ENCODE data around the gene ATG13.

GRCh38 chr11:46680164-46680760 lies 62.9 kb downstream of the ATG13 start:
- TF ChIP-seq CTCF (IDR thresholded peaks at IDR 0.05; ENCODE audit: low read length) = no peak
- no peak for TF ChIP-seq EZH2 (optimal IDR thresholded peaks at IDR 0.05; ENCODE audit: low read depth, low read length)
- TF ChIP-seq EZH2phosphoT487 (IDR thresholded peaks at IDR 0.05; ENCODE audit: low read length) = no peak

Data from MM.1S (cell line).